IPS-18a (cell line): ENCODE data around the gene CISD1.
"Not testable (repeated sequence)": the region's sequence is repeated elsewhere in the genome, so short reads cannot be mapped to it uniquely, and the experiment has no call there.

Experiments
- H3K27ac ChIP-seq: one replicate; pipeline ENCODE4 v1.5.1; 2013; ENCODE audit warnings: low read length
- H3K27me3 ChIP-seq: one replicate; pipeline ENCODE4 v1.6.1; 2013; ENCODE audit warnings: mild to moderate bottlenecking, low read length; ENCODE audit not compliant: control insufficient read depth, insufficient read depth
- H3K36me3 ChIP-seq: one replicate; pipeline ENCODE4 v1.6.1; 2013; ENCODE audit warnings: low read depth, low read length; ENCODE audit not compliant: control insufficient read depth
- H3K4me1 ChIP-seq: one replicate; pipeline ENCODE4 v1.6.1; 2013; ENCODE audit warnings: low read depth, low read length; ENCODE audit not compliant: control insufficient read depth
- H3K4me3 ChIP-seq: one replicate; pipeline ENCODE4 v1.5.1; 2013; ENCODE audit warnings: low read length
- H3K9ac ChIP-seq: one replicate; pipeline ENCODE4 v1.6.1; 2013; ENCODE audit warnings: mild to moderate bottlenecking, low read length, moderate library complexity
- H3K9me3 ChIP-seq: one replicate; pipeline ENCODE4 v1.6.1; 2013; ENCODE audit warnings: low read depth, low read length; ENCODE audit not compliant: control insufficient read depth

Gene CISD1

GRCh38 chr10:58244242-58244641 is 24.7 kb upstream of the CISD1 start:
- not testable (repeated sequence) for H3K27ac ChIP-seq, H3K4me1 ChIP-seq, H3K9ac ChIP-seq, H3K9me3 ChIP-seq, H3K36me3 ChIP-seq, H3K27me3 ChIP-seq, H3K4me3 ChIP-seq

GRCh38 chr10:58244666-58245065 is 24.3 kb upstream of the CISD1 start:
- not testable (repeated sequence) for H3K36me3 ChIP-seq, H3K27me3 ChIP-seq, H3K9ac ChIP-seq, H3K4me3 ChIP-seq, H3K27ac ChIP-seq, H3K4me1 ChIP-seq, H3K9me3 ChIP-seq

- H3K27me3 ChIP-seq, result no peaks in the 10 kb centered on the region
- H3K9ac ChIP-seq, result no peak overlapping the region
- H3K4me1 ChIP-seq, result no peaks in the 10 kb centered on the region
- H3K36me3 ChIP-seq, result no peaks in the 10 kb centered on the region
- H3K4me3 ChIP-seq, result no peak overlapping the region
- H3K27ac ChIP-seq, result no peak overlapping the region
- no peaks in the 10 kb centered on the region for H3K9me3 ChIP-seq
Observed at GRCh38 chr10:58253184-58253583, 15.8 kb upstream of the CISD1 start.

- Histone ChIP-seq H3K4me3 (no peak overlapping the region), H3K36me3 (no peaks in the 10 kb centered on the region), H3K9ac (no peak overlapping the region), H3K4me1 (no peaks in the 10 kb centered on the region), H3K9me3 (no peaks in the 10 kb centered on the region), H3K27ac (no peak overlapping the region), H3K27me3 (no peaks in the 10 kb centered on the region)
Observed at GRCh38 chr10:58254644-58255043, 14.3 kb upstream of the CISD1 start.

GRCh38 chr10:58256013-58256780 is 12.8 kb upstream of the CISD1 start:
- not testable (repeated sequence) for H3K4me1 ChIP-seq, H3K9ac ChIP-seq, H3K9me3 ChIP-seq, H3K27me3 ChIP-seq, H3K36me3 ChIP-seq, H3K4me3 ChIP-seq, H3K27ac ChIP-seq

GRCh38 chr10:58258977-58259692 is 9.8 kb upstream of the CISD1 start:
- H3K4me1 ChIP-seq, result no peaks in the 10 kb centered on the region
- no peaks in the 10 kb centered on the region for H3K9me3 ChIP-seq
- H3K27me3 ChIP-seq, result no peaks in the 10 kb centered on the region
- no peak overlapping the region for H3K9ac ChIP-seq
- no peak overlapping the region for H3K27ac ChIP-seq
- H3K4me3 ChIP-seq, result no peak overlapping the region
- no peaks in the 10 kb centered on the region for H3K36me3 ChIP-seq

DNA sequence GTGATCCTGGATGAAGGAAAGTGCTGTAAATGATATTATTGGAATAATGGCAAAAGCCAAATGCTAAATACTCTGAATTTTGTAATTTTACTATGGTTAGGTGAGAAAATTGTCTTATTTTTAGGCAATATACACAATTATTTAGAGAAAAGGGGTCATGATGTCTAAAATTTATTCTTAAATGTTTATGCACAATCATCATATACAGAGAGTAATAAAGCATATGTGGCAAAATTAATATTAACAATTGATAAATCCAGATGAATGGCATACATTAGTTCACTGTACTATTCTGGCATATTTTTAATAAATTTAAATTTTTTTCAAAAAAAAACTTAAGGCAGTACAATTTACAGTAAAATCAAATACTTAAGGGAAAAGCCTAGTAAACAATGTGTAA is 8.6 kb upstream of the CISD1 start:
- no peak overlapping the region for H3K4me3 ChIP-seq
- no peaks in the 10 kb centered on the region for H3K36me3 ChIP-seq
- no peaks in the 10 kb centered on the region for H3K27me3 ChIP-seq
- H3K9ac ChIP-seq, result no peak overlapping the region
- H3K9me3 ChIP-seq, result no peaks in the 10 kb centered on the region
- H3K27ac ChIP-seq, result no peak overlapping the region
- H3K4me1 ChIP-seq, result peaks cover 12% of the 10 kb centered on the region

GRCh38 chr10:58262766-58263165 is 6.2 kb upstream of the CISD1 start:
- Histone ChIP-seq H3K9ac (no peak overlapping the region), H3K36me3 (no peaks in the 10 kb centered on the region), H3K4me3 (no peak overlapping the region), H3K27me3 (peaks cover 15% of the 10 kb centered on the region), H3K27ac (no peak overlapping the region), H3K4me1 (peaks cover 23% of the 10 kb centered on the region), H3K9me3 (no peaks in the 10 kb centered on the region)

DNA sequence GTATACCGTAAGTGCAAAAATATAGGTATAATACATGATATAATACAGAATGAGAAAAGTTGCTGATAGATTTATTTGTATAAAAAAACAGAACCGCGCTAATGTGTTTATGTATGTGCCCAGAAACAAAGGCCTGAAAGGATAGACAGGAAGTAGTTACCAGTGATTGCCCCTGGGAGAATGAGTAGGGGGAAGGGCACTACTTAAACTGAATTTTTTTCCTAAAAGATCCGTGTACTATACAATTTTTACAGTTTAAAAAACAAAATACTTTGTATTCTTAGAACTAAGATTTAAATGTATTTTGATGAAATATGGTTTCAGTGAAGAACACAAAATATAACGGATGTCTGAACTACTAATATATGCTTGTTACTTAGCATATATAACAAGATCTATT is 4.2 kb upstream of the CISD1 start:
- no peaks in the 10 kb centered on the region for H3K36me3 ChIP-seq
- peaks cover 15% of the 10 kb centered on the region for H3K27me3 ChIP-seq
- peak overlapping the region; percentile 22 for H3K4me3 ChIP-seq
- H3K4me1 ChIP-seq, result peaks cover 23% of the 10 kb centered on the region
- no peak overlapping the region for H3K9ac ChIP-seq
- no peaks in the 10 kb centered on the region for H3K9me3 ChIP-seq
- H3K27ac ChIP-seq, result no peak overlapping the region

GRCh38 chr10:58265249-58265648 is 3.7 kb upstream of the CISD1 start:
- Histone ChIP-seq H3K27me3 (peaks cover 15% of the 10 kb centered on the region), H3K9ac (no peak overlapping the region), H3K27ac (no peak overlapping the region), H3K4me1 (peaks cover 26% of the 10 kb centered on the region), H3K9me3 (no peaks in the 10 kb centered on the region), H3K36me3 (no peaks in the 10 kb centered on the region), H3K4me3 (peak overlapping the region; percentile 22)

- Histone ChIP-seq H3K9ac (peak overlapping the region; percentile 11), H3K4me3 (peak overlapping the region; percentile 95), H3K9me3 (no peaks in the 10 kb centered on the region), H3K27me3 (peaks cover 19% of the 10 kb centered on the region), H3K27ac (no peak overlapping the region), H3K36me3 (no peaks in the 10 kb centered on the region), H3K4me1 (peaks cover 30% of the 10 kb centered on the region)
Observed at GRCh38 chr10:58266003-58266825, 2.7 kb upstream of the CISD1 start.
